Stimulated activated naive CD4-positive, alpha-beta T cell (primary cell): ENCODE results near the gene TOP2B.

Source experiments
- DNase-seq, 6 experiments: peaks; one replicate each; lab custom pipeline; 2025; lab: John Stamatoyannopoulos, UW

The TOP2B gene

DNA sequence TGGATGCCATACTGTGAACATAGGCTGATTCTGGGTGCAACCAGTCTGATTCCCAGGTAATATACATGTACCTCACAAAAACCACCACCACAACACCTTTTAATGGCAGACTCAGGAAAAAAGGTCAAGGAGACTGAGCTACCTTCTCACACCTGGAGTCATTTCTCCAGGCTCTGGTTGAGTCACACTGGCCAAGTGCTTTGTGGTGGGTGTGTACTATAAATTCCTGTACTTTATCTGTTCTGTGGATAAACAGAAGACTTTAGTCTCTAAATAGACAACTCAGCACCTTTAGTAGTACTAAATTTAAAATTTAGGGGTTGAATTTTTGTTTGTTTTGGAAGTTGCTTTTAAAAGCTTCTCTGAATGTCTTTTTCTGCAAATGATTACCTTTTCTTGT, 46.7 kb downstream of the TOP2B start:
- no peak for DNase-seq

GRCh38 chr3:25611193-25611592, 53.5 kb downstream of the TOP2B start:
- DNase-seq: no peak

DNA sequence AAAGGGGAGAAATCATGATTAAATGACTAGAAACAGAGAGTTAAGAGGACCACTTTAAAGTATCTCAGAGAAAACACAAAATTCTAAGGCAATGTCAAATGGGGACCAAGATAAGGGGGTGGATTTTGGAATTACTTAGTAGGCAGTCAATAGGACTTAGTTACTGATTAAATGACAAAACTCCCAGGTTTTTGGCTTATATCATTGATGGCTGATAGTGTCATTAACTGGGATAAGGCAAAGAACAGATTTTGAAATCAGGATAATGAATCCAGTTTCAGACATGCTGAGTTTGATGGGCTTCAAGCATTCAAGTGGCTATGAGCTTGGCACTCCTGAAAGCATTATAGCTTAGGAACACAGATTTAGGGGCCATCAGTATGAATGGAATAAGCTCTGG, 53.9 kb downstream of the TOP2B start:
- no peak for DNase-seq

- no peak for DNase-seq
Measured at GRCh38 chr3:25610167-25610566, 54.5 kb downstream of the TOP2B start.

GRCh38 chr3:25604107-25604805, 60.5 kb downstream of the TOP2B start:
- no peak for DNase-seq

DNA sequence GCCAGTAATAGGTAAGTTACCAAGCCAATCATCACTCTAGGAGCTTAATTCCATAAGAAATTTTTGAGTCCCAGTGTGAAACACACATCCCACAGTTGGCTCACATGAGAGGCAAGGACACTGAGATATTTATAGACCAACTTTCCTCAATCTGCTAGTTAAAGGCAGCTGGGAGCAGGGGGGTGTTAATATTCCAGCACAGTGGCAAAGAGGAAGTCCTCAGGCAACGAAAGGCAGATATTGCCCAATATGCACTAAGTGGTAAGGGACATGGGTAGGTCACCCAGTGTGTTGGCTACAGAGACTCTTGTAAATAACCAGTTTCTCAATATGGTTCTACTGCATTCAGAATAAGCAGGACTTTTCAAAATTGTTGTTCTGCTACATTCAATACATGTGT, 61.0 kb downstream of the TOP2B start:
- DNase-seq: no peak

- no peak for DNase-seq
Measured at GRCh38 chr3:25597535-25598101, 67.1 kb downstream of the TOP2B start.

DNA sequence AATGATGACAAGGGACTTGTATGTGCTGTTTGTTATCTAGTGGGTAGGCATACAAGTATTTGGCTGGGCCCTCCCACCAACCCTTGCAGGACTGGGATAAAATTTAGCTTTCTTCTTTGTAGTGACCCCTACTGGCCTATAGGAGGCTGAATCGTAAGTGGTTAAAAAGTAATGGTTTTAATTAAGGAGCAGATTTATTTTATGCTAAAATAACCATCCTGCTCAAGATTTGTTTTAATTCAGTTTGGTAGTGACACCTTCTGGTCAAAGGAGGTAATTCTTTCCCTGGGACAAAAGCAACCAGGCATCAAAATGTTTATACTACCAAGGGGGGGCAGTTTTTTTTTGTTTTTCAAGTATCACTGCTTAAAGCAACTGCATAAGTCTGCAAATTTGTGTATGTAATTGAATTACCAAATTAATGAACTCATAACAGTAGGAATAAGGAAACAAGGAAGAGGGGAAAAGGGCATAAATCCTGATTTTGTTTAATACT, 70.7 kb downstream of the TOP2B start:
- DNase-seq: peak in 2 of 6 experiments; percentile 21 to 31

DNA sequence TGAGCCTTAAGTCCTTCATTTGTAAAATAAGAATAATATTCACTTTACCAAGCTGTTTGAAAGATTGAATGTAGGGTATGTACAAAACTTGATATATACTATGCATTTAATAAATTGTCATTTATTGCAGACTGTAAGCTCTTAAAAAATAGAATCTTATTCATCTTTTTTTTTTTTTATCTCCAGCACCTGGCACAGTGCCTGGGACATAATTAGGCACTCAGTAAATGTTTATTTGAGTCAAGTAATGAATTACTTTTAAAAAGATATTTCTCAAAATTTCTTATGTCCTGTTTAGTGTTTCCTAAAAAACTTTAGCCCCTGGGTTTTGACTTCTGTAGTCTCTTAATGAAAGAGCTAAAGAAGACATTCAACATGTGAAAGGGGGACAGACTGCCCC, 71.7 kb downstream of the TOP2B start:
- no peak for DNase-seq

GRCh38 chr3:25592510-25592968, 72.2 kb downstream of the TOP2B start:
- no peak for DNase-seq

DNA sequence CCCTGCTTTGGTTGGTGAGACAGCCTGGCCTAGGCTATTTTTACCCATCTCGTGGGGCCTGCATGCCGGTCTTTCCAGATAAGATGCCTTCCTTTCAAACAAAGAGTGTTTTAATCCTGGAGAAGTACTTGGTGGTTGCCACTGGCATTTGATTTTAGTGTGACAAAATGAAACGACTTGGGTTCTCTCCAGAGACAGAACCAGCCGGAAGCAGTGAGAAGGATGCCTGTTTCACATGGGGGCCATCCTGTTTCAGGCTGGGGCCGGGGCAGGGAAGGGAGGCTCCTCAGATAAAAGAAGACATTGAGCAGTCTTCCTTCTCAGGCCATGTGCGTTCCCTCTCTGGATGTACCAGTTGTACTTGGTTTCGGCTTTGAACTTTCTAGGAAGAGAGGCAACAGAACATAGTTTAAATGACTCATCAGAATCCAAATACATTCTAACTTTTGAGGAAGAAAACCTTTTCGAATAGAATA, 74.9 kb downstream of the TOP2B start:
- DNase-seq: no peak

GRCh38 chr3:25589104-25589782, 75.5 kb downstream of the TOP2B start:
- DNase-seq: no peak

- no peak for DNase-seq
Measured at GRCh38 chr3:25588441-25589103, 76.1 kb downstream of the TOP2B start.

DNA sequence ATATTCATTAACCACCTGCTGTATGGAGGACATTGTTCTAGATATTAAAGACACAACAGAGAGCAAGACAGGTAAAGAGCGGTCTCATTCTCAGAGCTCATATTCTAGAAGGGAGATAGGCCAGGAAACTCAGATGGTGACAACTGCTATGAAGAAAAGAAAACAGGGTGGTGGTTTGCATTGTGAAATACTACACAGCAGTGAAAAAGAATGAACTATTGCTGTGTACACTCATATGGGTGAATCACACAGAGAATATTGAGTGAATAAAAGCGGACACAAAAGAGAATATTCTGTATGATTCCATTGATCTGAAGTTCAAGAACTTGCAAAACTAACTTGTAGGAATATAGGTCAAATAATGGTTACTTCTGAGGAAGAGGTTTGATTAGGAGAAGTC, 76.7 kb downstream of the TOP2B start:
- no peak for DNase-seq

DNA sequence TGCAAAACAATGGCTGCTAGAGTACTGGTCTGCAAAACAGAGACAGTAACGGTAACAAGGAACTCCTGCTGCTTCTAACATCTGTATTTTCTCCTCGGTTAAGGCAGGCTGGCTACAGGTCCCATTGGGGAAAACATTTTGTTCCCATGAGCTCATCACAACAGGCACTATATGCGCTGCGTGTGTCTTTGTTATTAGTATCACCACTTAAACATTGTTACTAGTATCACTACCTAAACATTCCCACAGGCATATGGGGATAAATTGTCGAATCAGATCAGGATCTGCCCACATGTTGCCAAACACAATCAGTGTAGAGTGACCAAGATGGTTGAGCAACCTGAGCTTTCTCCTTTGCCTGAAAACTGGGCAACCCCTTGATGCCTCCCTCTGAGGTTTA, 77.2 kb downstream of the TOP2B start:
- no peak for DNase-seq

GRCh38 chr3:25587094-25587493, 77.6 kb downstream of the TOP2B start:
- DNase-seq: no peak

- DNase-seq: no peak
Measured at GRCh38 chr3:25586553-25586952, 78.2 kb downstream of the TOP2B start.

DNA sequence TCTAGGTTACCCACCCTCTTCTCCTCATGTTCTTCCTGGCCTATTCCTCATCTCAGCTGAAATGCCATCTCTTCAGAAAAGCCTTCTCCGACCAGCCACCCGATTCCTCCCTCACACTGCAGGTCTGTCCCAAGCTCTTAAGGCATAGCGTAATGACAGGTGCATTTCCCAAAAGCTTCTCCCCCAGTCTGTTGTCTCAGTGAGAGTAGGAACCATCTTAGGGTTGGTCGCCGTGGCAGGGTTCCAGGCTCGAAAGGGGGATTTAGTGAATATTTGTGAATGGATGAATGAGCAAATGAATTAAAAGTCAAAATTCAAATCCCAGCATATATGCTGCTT, 78.6 kb downstream of the TOP2B start:
- no peak for DNase-seq

- no peak for DNase-seq
Measured at GRCh38 chr3:25585361-25586166, 79.1 kb downstream of the TOP2B start.

- no peak for DNase-seq
Measured at GRCh38 chr3:25584011-25584789, 80.5 kb downstream of the TOP2B start.

DNA sequence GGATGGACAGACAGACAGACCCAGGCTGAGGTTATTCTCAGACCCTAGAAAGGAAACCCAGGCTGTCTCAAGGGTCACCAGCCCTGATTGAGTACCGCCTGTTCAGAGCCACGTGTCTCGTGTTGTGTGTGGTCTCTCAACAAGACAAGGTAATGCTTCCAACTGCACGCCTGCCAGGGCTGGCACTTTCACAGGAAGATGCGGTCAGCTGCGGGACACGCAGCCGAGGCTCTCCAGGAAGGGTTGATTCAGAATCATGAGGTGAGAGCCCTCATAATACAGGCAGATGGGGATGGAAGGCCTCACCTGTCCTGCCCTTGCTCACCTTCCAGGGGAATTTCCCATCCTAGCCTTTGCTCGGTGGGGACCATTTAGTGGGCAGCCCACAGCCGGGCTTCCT, 81.4 kb downstream of the TOP2B start:
- DNase-seq: no peak
